Measurements from ENCODE around the gene PKMYT1.

Gene PKMYT1

GRCh38 chr16:2992383-2993081, 12.3 kb upstream of the PKMYT1 start:
- no peak for DNase-seq

GRCh38 chr16:2991566-2992261, 11.5 kb upstream of the PKMYT1 start:
- DNase-seq = no peak

- DNase-seq = no peak
Observed at GRCh38 chr16:2990891-2991290, 10.6 kb upstream of the PKMYT1 start.

GRCh38 chr16:2988590-2989099, 8.4 kb upstream of the PKMYT1 start:
- DNase-seq = no peak

GRCh38 chr16:2987833-2988232, 7.6 kb upstream of the PKMYT1 start:
- DNase-seq = no peak

GRCh38 chr16:2987286-2987685, 7.0 kb upstream of the PKMYT1 start:
- DNase-seq = no peak

- DNase-seq = no peak
Observed at GRCh38 chr16:2986623-2987188, 6.5 kb upstream of the PKMYT1 start.

- no peak for DNase-seq
Observed at GRCh38 chr16:2985893-2986355, 5.7 kb upstream of the PKMYT1 start.

- no peak for DNase-seq
Observed at GRCh38 chr16:2985462-2985861, 5.2 kb upstream of the PKMYT1 start.

- DNase-seq = peak; percentile 74
Observed at GRCh38 chr16:2983706-2984136, 3.5 kb upstream of the PKMYT1 start.

- no peak for DNase-seq
Observed at GRCh38 chr16:2982402-2982801, 2.2 kb upstream of the PKMYT1 start.

GRCh38 chr16:2981899-2982250, 1.6 kb upstream of the PKMYT1 start:
- no peak for DNase-seq

GRCh38 chr16:2981177-2981898, 1.1 kb upstream of the PKMYT1 start:
- no peak for DNase-seq

GRCh38 chr16:2979669-2980226, 498 bp downstream of the PKMYT1 start:
- no peak for DNase-seq

- DNase-seq = no peak
Observed at GRCh38 chr16:2977440-2977839, 2.8 kb downstream of the PKMYT1 start.

- DNase-seq = no peak
Observed at GRCh38 chr16:2976673-2977072, 3.6 kb downstream of the PKMYT1 start.

- DNase-seq = no peak
Observed at GRCh38 chr16:2976201-2976600, 4.0 kb downstream of the PKMYT1 start.

- no peak for DNase-seq
Observed at GRCh38 chr16:2975161-2975795, 5.0 kb downstream of the PKMYT1 start.

- DNase-seq = no peak
Observed at GRCh38 chr16:2974319-2975056, 5.8 kb downstream of the PKMYT1 start.

GRCh38 chr16:2973605-2974318, 6.5 kb downstream of the PKMYT1 start:
- no peak for DNase-seq

GRCh38 chr16:2973093-2973492, 7.2 kb downstream of the PKMYT1 start:
- DNase-seq = no peak

Measured in HCEC 1CT (cell line).